Progenitor cell of endocrine pancreas (in vitro differentiated cells): ENCODE data around the gene CLPSL2. TPM values are rescaled to one million over a fixed set of nuclear protein-coding genes. Genes with fewer than 3 reads are reported as not detected.
A peak's percentile ranks its signal among the peaks of the same experiment; 100 is the strongest.

Experiments
- DNase-seq: peaks from one replicate; pipeline ENCODE4 v3.0.0; 2021; ENCODE audit warnings: low spot score; ENCODE audit not compliant: unreplicated experiment
- H3K27ac Mint-ChIP-seq: 2 replicates; pipeline ENCODE4 v1.8.0; 2021; ENCODE audit warnings: mild to moderate bottlenecking, moderate library complexity, mixed read lengths
- H3K27me3 Mint-ChIP-seq: 2 replicates; pipeline ENCODE4 v1.8.0; 2021; ENCODE audit warnings: mixed read lengths
- H3K36me3 Mint-ChIP-seq: 2 replicates; pipeline ENCODE4 v1.8.0; 2022; ENCODE audit warnings: mixed read lengths; ENCODE audit not compliant: insufficient read depth
- H3K4me1 Mint-ChIP-seq: 2 replicates; pipeline ENCODE4 v1.8.0; 2021; ENCODE audit warnings: low read depth, mixed read lengths
- H3K4me3 Mint-ChIP-seq: 2 replicates; pipeline ENCODE4 v1.8.0; 2021; ENCODE audit warnings: low read depth, mild to moderate bottlenecking, moderate library complexity, mixed read lengths
- H3K9me3 Mint-ChIP-seq: 2 replicates; pipeline ENCODE4 v1.8.0; 2021; ENCODE audit warnings: low read depth, mixed read lengths
- CTCF ChIP-seq: fragments of 200-600 bp; sonication (generic); IDR thresholded peaks from one replicate; pipeline ENCODE4 v1.5.0; 2021; ENCODE audit warnings: antibody characterized with exemption, mild to moderate bottlenecking; ENCODE audit not compliant: unreplicated experiment
- total RNA-seq: library from RNA; stranded (reverse); gene quantifications from 2 replicates; pipeline ENCODE4 v1.2.1, GENCODE V29; 2021

The CLPSL2 gene
- total RNA-seq, 1 donor from 2014 or later: not detected

- no peak for DNase-seq
- H3K9me3 Mint-ChIP-seq: no peaks in the 10 kb centered on the region
- peaks cover 3% of the 10 kb centered on the region for H3K4me1 Mint-ChIP-seq
- TF ChIP-seq CTCF: no peak
- no peaks in the 10 kb centered on the region for H3K36me3 Mint-ChIP-seq
- peaks cover 5% of the 10 kb centered on the region for H3K27me3 Mint-ChIP-seq
- H3K4me3 Mint-ChIP-seq: no peak overlapping the region
- H3K27ac Mint-ChIP-seq: peak overlapping the region; percentile 84
These were observed 21.6 kb downstream of the CLPSL2 start for GRCh38 chr6:35797837-35798526.

- no peak overlapping the region for H3K4me3 Mint-ChIP-seq
- H3K27ac Mint-ChIP-seq: no peak overlapping the region
- DNase-seq: no peak
- H3K36me3 Mint-ChIP-seq: no peaks in the 10 kb centered on the region
- H3K9me3 Mint-ChIP-seq: no peaks in the 10 kb centered on the region
- peaks cover 3% of the 10 kb centered on the region for H3K4me1 Mint-ChIP-seq
- no peak for TF ChIP-seq CTCF
- H3K27me3 Mint-ChIP-seq: peaks cover under 1% of the 10 kb centered on the region
These were observed 22.3 kb downstream of the CLPSL2 start for GRCh38 chr6:35798706-35799105.

- no peak overlapping the region for H3K27ac Mint-ChIP-seq
- no peaks in the 10 kb centered on the region for H3K9me3 Mint-ChIP-seq
- H3K36me3 Mint-ChIP-seq: no peaks in the 10 kb centered on the region
- peaks cover under 1% of the 10 kb centered on the region for H3K27me3 Mint-ChIP-seq
- no peak overlapping the region for H3K4me3 Mint-ChIP-seq
- peaks cover 4% of the 10 kb centered on the region for H3K4me1 Mint-ChIP-seq
- TF ChIP-seq CTCF: no peak
- DNase-seq: no peak
These were observed 24.8 kb downstream of the CLPSL2 start for GRCh38 chr6:35801148-35801547.

GRCh38 chr6:35804996-35805736, 28.8 kb downstream of the CLPSL2 start, which contains the start of gene LHFPL5:
TSS of gene LHFPL5 (plus strand) at chr6:35805352. CDS start at chr6:35805671, 319 bp downstream.
- no peak within 1 kb of the TSS for H3K27ac Mint-ChIP-seq

More at GRCh38 chr6:35804996-35805736, 28.8 kb downstream of the CLPSL2 start, which contains the start of gene LHFPL5:
- DNase-seq: peak; percentile 78
- Mint-ChIP-seq H3K27me3 (peaks cover 11% of the 10 kb centered on the region), H3K9me3 (no peaks in the 10 kb centered on the region), H3K4me3 (peak within 1 kb of the TSS; percentile 61), H3K4me1 (peaks cover 1% of the 10 kb centered on the region), H3K36me3 (no peaks in the 10 kb centered on the region)
- no peak for TF ChIP-seq CTCF
